ENCODE measurements around the gene ERVFRD-1. TPM values are rescaled to one million over a fixed set of nuclear protein-coding genes. Genes with fewer than 3 reads are reported as not detected.

ERVFRD-1 gene
- polyA plus RNA-seq, 1 donor (not counting 4 experiments of a cell fraction or from before 2014, with no cell fraction given) = not detected

DNA sequence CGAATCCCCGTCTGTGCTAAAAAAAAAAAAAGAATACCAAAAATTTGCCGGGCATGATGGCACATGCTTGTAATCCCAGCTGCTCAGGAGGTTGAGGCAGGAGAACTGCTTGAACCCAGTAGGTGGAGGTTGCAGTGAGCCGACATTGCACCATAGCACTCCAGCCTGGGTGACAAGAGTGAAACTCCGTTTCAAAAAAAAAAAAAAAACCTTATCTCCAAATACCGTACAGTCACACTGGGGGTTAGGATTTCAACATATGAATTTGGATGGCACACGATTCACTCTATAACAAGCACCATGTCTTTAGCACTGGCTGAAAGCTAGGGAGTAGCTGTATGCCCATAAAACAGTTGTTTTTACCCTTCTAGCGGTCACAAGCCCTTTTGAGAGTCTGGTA lies 14.0 kb downstream of the ERVFRD-1 start:
- no peak overlapping the region for H3K27ac ChIP-seq (ENCODE audit: control insufficient read depth, insufficient read depth, low read length)
- H3K4me2 ChIP-seq (ENCODE audit: control insufficient read depth, extremely low read depth, insufficient read depth, low read depth, low read length) = no peak overlapping the region
- H2AFZ ChIP-seq (ENCODE audit: control insufficient read depth, low read length) = no peak overlapping the region
- H3K9me1 ChIP-seq (ENCODE audit: control insufficient read depth, extremely low read depth, insufficient read depth, low read length) = no peaks in the 10 kb centered on the region
- H3K27me3 ChIP-seq (ENCODE audit: control insufficient read depth, extremely low read depth, insufficient read depth, low read length) = no peaks in the 10 kb centered on the region
- no peak overlapping the region for H3K4me3 ChIP-seq (ENCODE audit: control insufficient read depth in 2 of 3, extremely low read depth in 1 of 3, insufficient read depth in 2 of 3, low read depth in 1 of 3, low read length in 3 of 3)
- no peaks in the 10 kb centered on the region for H3K9me3 ChIP-seq (ENCODE audit: control insufficient read depth, low read depth, low read length)
- H4K20me1 ChIP-seq (ENCODE audit: control insufficient read depth, extremely low read depth, insufficient read depth, low read length) = peaks cover 2% of the 10 kb centered on the region
- FAIRE-seq (no peak), DNase-seq (ENCODE audit: low read depth, low spot score) (no peak)
- peaks cover 0 to 2% of the 10 kb centered on the region in 2 experiments for H3K36me3 ChIP-seq (ENCODE audit: control insufficient read depth in 2 of 2, extremely low read depth in 1 of 2, insufficient read depth in 2 of 2, low read length in 2 of 2)
- dilution Hi-C loops (cut with MboI; ENCODE audit: extremely low pct_ligation_motif_present, low sequenced_read_pairs) = no loop called here
- peaks cover 13% of the 10 kb centered on the region for H3K4me1 ChIP-seq (ENCODE audit: control insufficient read depth, extremely low read depth, insufficient read depth, low read length)
- H3K79me2 ChIP-seq (ENCODE audit: control insufficient read depth, insufficient read depth, low read length) = peaks cover 85% of the 10 kb centered on the region
- TF ChIP-seq, protein P1, sequence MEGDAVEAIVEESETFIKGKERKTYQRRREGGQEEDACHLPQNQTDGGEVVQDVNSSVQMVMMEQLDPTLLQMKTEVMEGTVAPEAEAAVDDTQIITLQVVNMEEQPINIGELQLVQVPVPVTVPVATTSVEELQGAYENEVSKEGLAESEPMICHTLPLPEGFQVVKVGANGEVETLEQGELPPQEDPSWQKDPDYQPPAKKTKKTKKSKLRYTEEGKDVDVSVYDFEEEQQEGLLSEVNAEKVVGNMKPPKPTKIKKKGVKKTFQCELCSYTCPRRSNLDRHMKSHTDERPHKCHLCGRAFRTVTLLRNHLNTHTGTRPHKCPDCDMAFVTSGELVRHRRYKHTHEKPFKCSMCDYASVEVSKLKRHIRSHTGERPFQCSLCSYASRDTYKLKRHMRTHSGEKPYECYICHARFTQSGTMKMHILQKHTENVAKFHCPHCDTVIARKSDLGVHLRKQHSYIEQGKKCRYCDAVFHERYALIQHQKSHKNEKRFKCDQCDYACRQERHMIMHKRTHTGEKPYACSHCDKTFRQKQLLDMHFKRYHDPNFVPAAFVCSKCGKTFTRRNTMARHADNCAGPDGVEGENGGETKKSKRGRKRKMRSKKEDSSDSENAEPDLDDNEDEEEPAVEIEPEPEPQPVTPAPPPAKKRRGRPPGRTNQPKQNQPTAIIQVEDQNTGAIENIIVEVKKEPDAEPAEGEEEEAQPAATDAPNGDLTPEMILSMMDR (optimal IDR thresholded peaks at IDR 0.05 in 1 of 3, IDR thresholded peaks at IDR 0.05 in 1 of 3, conservative IDR thresholded peaks at IDR 0.05 in 1 of 3; ENCODE audit: extremely low read depth in 1 of 3, insufficient read depth in 2 of 3, low read length in 3 of 3) = no peak
- TF ChIP-seq EZH2 (IDR thresholded peaks at IDR 0.05; ENCODE audit: low read length) = no peak
- no peak overlapping the region for H3K9ac ChIP-seq (ENCODE audit: control insufficient read depth, extremely low read depth, insufficient read depth, low read length)

DNA sequence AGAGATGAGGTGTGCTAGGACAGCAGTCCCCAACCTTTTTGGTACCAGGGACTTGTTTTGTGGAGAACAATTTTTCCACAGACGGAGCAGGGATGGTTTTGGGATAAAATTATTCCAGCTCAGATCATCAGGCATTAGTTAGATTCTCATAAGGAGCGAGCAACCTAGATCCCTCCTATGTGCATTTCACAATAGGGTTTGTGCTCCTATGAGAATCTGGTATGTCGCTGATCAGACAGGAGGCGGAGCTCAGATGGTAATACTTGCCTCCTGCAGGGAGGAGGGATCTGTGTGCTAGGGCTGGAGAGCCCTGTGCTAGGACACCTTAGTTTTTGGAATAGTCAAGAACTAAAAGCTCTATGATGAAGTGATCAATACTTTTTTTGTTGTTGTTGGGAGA lies 15.4 kb downstream of the ERVFRD-1 start:
- peaks cover 2% of the 10 kb centered on the region for H4K20me1 ChIP-seq (ENCODE audit: control insufficient read depth, extremely low read depth, insufficient read depth, low read length)
- H3K9ac ChIP-seq (ENCODE audit: control insufficient read depth, extremely low read depth, insufficient read depth, low read length) = peak overlapping the region; percentile 93
- dilution Hi-C loops (cut with MboI; ENCODE audit: extremely low pct_ligation_motif_present, low sequenced_read_pairs) = no loop called here
- FAIRE-seq (peak; percentile 41), DNase-seq (ENCODE audit: low read depth, low spot score) (peak; percentile 46)
- H3K79me2 ChIP-seq (ENCODE audit: control insufficient read depth, insufficient read depth, low read length) = peaks cover 71% of the 10 kb centered on the region
- peak overlapping the region; percentile 91 for H3K27ac ChIP-seq (ENCODE audit: control insufficient read depth, insufficient read depth, low read length)
- H3K36me3 ChIP-seq (ENCODE audit: control insufficient read depth in 2 of 2, extremely low read depth in 1 of 2, insufficient read depth in 2 of 2, low read length in 2 of 2) = peaks cover 0 to 2% of the 10 kb centered on the region in 2 experiments
- H3K4me3 ChIP-seq (ENCODE audit: control insufficient read depth in 2 of 3, extremely low read depth in 1 of 3, insufficient read depth in 2 of 3, low read depth in 1 of 3, low read length in 3 of 3) = peak overlapping the region; percentile 12 to 91 (median 64)
- H3K9me1 ChIP-seq (ENCODE audit: control insufficient read depth, extremely low read depth, insufficient read depth, low read length) = no peaks in the 10 kb centered on the region
- H3K4me1 ChIP-seq (ENCODE audit: control insufficient read depth, extremely low read depth, insufficient read depth, low read length) = peaks cover 13% of the 10 kb centered on the region
- no peaks in the 10 kb centered on the region for H3K27me3 ChIP-seq (ENCODE audit: control insufficient read depth, extremely low read depth, insufficient read depth, low read length)
- no peak overlapping the region for H2AFZ ChIP-seq (ENCODE audit: control insufficient read depth, low read length)
- TF ChIP-seq, protein P1 (optimal IDR thresholded peaks at IDR 0.05 in 1 of 3, IDR thresholded peaks at IDR 0.05 in 1 of 3, conservative IDR thresholded peaks at IDR 0.05 in 1 of 3; ENCODE audit: extremely low read depth in 1 of 3, insufficient read depth in 2 of 3, low read length in 3 of 3) = no peak
- no peak for TF ChIP-seq EZH2 (IDR thresholded peaks at IDR 0.05; ENCODE audit: low read length)
- H3K4me2 ChIP-seq (ENCODE audit: control insufficient read depth, extremely low read depth, insufficient read depth, low read depth, low read length) = peak overlapping the region; percentile 84
- no peaks in the 10 kb centered on the region for H3K9me3 ChIP-seq (ENCODE audit: control insufficient read depth, low read depth, low read length)
